Peyer's patch (tissue), 4 donors: Measurements from ENCODE around the gene ANO4.

Source experiments
- POLR2A ChIP-seq, 2 donors: fragments of 450-650 bp; IDR thresholded peaks; one replicate each; pipeline ENCODE4 v1.5.1; 2017; ENCODE audit warnings: antibody characterized with exemption in 2 of 2, mild to moderate bottlenecking in 2 of 2, moderate library complexity in 2 of 2
- TF ChIP-seq, protein P1 (sequence below), 6 experiments: fragments of 450-650 bp in 4 of 6; fragments of 200-600 bp in 2 of 6; sonication (generic) in 1 of 6; IDR thresholded peaks; one replicate each; pipeline ENCODE4 v1.5.1; 2017 to 2019; ENCODE audit warnings: antibody characterized with exemption in 6 of 6, mild to moderate bottlenecking in 3 of 6, moderate library complexity in 1 of 6

DNA sequence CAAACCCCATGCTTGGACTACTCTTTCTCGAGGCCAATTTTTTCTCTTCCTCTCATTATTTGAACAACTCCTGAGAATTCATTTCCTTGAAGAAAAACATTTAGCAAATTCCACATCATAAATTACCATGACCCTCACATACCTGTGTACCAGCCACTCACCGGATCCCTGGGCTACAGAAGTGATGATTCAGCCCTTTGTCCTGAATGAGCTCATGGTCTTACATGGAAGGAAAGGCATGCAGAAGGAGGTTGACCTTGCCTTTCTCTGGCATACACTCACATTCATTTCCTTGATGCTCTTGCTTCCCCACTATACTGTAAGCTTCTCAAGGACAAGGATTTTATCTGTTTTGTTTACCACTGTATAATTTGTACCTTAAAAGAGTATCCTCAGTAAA is 224.0 kb downstream of the ANO4 start:
- TF ChIP-seq, protein P1, sequence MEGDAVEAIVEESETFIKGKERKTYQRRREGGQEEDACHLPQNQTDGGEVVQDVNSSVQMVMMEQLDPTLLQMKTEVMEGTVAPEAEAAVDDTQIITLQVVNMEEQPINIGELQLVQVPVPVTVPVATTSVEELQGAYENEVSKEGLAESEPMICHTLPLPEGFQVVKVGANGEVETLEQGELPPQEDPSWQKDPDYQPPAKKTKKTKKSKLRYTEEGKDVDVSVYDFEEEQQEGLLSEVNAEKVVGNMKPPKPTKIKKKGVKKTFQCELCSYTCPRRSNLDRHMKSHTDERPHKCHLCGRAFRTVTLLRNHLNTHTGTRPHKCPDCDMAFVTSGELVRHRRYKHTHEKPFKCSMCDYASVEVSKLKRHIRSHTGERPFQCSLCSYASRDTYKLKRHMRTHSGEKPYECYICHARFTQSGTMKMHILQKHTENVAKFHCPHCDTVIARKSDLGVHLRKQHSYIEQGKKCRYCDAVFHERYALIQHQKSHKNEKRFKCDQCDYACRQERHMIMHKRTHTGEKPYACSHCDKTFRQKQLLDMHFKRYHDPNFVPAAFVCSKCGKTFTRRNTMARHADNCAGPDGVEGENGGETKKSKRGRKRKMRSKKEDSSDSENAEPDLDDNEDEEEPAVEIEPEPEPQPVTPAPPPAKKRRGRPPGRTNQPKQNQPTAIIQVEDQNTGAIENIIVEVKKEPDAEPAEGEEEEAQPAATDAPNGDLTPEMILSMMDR (IDR thresholded peaks at IDR 0.05) = no peak
- TF ChIP-seq POLR2A (IDR thresholded peaks at IDR 0.05) = no peak
